GM12891 (cell line): ENCODE measurements around the gene SDR9C7.

Experiments
- POLR2A ChIP-seq: IDR thresholded peaks from 2 replicates; pipeline ENCODE4 v1.6.1; 2011; ENCODE audit warnings: low read depth, low read length, control low read depth
- POLR2AphosphoS5 ChIP-seq: IDR thresholded peaks from 2 replicates; pipeline ENCODE4 v1.6.1; 2011; ENCODE audit warnings: low read depth, low read length, control low read depth
- POU2F2 ChIP-seq: IDR thresholded peaks from 2 replicates; pipeline ENCODE4 v1.6.1; 2011; ENCODE audit warnings: low read depth, mild to moderate bottlenecking, control low read depth, low read length, moderate library complexity
- TAF1 ChIP-seq: IDR thresholded peaks from 2 replicates; pipeline ENCODE4 v1.6.1; 2011; ENCODE audit warnings: low read depth, low read length, control low read depth

- no peak for TF ChIP-seq POLR2A
- TF ChIP-seq TAF1 = no peak
- TF ChIP-seq POLR2AphosphoS5 = no peak
- no peak for TF ChIP-seq POU2F2
Measured at GRCh38 chr12:56896082-56896481, 38.1 kb downstream of the SDR9C7 start.
